Gastroesophageal sphincter (tissue), 4 donors: ENCODE results near the gene IFT52. TPM values are rescaled to one million over a fixed set of nuclear protein-coding genes. Genes with fewer than 3 reads are reported as not detected.
"Not testable (repeated sequence)": the region's sequence is repeated elsewhere in the genome, so short reads cannot be mapped to it uniquely, and the experiment has no call there.

Experiments
- ATAC-seq: fragments of 150-250 bp; one replicate; pipeline ENCODE4 v1.9.1; 2016; ENCODE audit warnings: mild to moderate bottlenecking, moderate library complexity
- H3K27ac ChIP-seq, 4 donors: fragments of 200-600 bp; sonication (generic) in 3 of 4; 1 replicate in 3 of 4; 2 replicates in 1 of 4; pipeline ENCODE4 v1.5.1; 2016 to 2019
- H3K27me3 ChIP-seq: fragments of 200-600 bp; sonication (generic); one replicate; pipeline ENCODE4 v1.5.1; 2019
- H3K36me3 ChIP-seq, 2 donors: fragments of 200-600 bp; sonication (generic); one replicate each; pipeline ENCODE4 v1.5.1; 2019; ENCODE audit warnings: control low read depth in 1 of 2
- H3K4me1 ChIP-seq, 3 donors: fragments of 200-600 bp; sonication (generic); 1 replicate in 2 of 3; 2 replicates in 1 of 3; pipeline ENCODE4 v1.5.1; 2016 to 2019; ENCODE audit warnings: control low read depth in 2 of 3
- H3K4me3 ChIP-seq, 2 donors: fragments of 200-600 bp; sonication (generic); one replicate each; pipeline ENCODE4 v1.5.1; 2019; ENCODE audit warnings: mild to moderate bottlenecking in 1 of 2, moderate library complexity in 1 of 2
- H3K9me3 ChIP-seq, 3 donors: fragments of 200-600 bp; sonication (generic); one replicate each; pipeline ENCODE4 v1.5.1; 2017 to 2019; ENCODE audit warnings: control low read depth in 2 of 3
- EP300 ChIP-seq: sonication (generic); formaldehyde crosslinking; IDR thresholded peaks from one replicate; pipeline ENCODE4 v1.6.1; 2017; ENCODE audit warnings: antibody characterized with exemption, mild to moderate bottlenecking
- POLR2A ChIP-seq, 2 donors: fragments of 450-650 bp; IDR thresholded peaks; one replicate each; pipeline ENCODE4 v1.6.1; 2017; ENCODE audit warnings: antibody characterized with exemption in 2 of 2, mild to moderate bottlenecking in 2 of 2, moderate library complexity in 1 of 2
- POLR2AphosphoS5 ChIP-seq: sonication (generic); formaldehyde crosslinking; IDR thresholded peaks from one replicate; pipeline ENCODE4 v1.6.1; 2017; ENCODE audit warnings: antibody characterized with exemption
- WGBS, 2 donors: methylation state at CpG; one replicate each; pipeline ENCODE4 v1.1.5; 2018; ENCODE audit warnings: low coverage in 1 of 2; 5-methylcytosine and 5-hydroxymethylcytosine counted together
- total RNA-seq, 4 donors: library from RNA; depleted of rRNA; stranded (reverse); fragments of >200 nt; gene quantifications; one replicate each; pipeline ENCODE4 v1.1.0, GENCODE V29; 2016
- TF ChIP-seq, protein P1 (sequence below), 4 experiments: fragments of 200-600 bp in 2 of 4; fragments of 450-650 bp in 2 of 4; sonication (generic) in 1 of 4; IDR thresholded peaks; one replicate each; pipeline ENCODE4 v1.5.1; 2017 to 2019; ENCODE audit warnings: antibody characterized with exemption in 4 of 4, mild to moderate bottlenecking in 2 of 4, moderate library complexity in 2 of 4

Gene IFT52
- total RNA-seq, 4 donors from 2014 or later = 13.6 to 22.1 (median 16.7) TPM

DNA sequence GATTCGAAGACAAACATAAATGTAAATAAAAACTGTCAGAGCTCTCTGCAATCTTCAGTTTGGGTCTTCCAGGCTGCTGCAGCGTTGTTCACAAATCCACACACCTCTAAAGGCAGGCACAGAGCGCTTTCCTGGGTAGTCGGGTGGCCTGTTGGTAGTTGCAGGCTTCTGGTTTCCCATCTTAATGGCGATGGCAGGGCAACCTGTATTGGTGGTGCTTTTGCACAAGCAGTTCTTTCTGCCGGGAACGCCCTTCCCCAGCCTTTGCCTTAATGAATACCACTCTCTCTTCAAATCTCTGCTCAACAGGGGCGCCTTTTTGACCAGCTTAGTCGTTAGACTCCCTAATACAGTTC is 723 bp upstream of the IFT52 start:
- H3K27ac ChIP-seq = peak overlapping the region; percentile 22 to 88 (median 82)
- H3K27me3 ChIP-seq = no peaks in the 10 kb centered on the region
- H3K36me3 ChIP-seq = peaks cover 0 to 7% of the 10 kb centered on the region in 2 donors
- WGBS, 2 donors = 20 to 26% methylated on average over 7 to 8 of the region's 9 CpGs
- no peaks in the 10 kb centered on the region for H3K9me3 ChIP-seq
- H3K4me1 ChIP-seq = peaks cover 0 to 24% (median 5%) of the 10 kb centered on the region in 3 donors
- H3K4me3 ChIP-seq = peak overlapping the region; percentile 46 to 71
- TF ChIP-seq EP300 = no peak
- TF ChIP-seq, protein P1, sequence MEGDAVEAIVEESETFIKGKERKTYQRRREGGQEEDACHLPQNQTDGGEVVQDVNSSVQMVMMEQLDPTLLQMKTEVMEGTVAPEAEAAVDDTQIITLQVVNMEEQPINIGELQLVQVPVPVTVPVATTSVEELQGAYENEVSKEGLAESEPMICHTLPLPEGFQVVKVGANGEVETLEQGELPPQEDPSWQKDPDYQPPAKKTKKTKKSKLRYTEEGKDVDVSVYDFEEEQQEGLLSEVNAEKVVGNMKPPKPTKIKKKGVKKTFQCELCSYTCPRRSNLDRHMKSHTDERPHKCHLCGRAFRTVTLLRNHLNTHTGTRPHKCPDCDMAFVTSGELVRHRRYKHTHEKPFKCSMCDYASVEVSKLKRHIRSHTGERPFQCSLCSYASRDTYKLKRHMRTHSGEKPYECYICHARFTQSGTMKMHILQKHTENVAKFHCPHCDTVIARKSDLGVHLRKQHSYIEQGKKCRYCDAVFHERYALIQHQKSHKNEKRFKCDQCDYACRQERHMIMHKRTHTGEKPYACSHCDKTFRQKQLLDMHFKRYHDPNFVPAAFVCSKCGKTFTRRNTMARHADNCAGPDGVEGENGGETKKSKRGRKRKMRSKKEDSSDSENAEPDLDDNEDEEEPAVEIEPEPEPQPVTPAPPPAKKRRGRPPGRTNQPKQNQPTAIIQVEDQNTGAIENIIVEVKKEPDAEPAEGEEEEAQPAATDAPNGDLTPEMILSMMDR (IDR thresholded peaks at IDR 0.05) = no peak
- no peak for TF ChIP-seq POLR2AphosphoS5
- no peak for TF ChIP-seq POLR2A (IDR thresholded peaks at IDR 0.05)
- peak; percentile 8 for ATAC-seq

DNA sequence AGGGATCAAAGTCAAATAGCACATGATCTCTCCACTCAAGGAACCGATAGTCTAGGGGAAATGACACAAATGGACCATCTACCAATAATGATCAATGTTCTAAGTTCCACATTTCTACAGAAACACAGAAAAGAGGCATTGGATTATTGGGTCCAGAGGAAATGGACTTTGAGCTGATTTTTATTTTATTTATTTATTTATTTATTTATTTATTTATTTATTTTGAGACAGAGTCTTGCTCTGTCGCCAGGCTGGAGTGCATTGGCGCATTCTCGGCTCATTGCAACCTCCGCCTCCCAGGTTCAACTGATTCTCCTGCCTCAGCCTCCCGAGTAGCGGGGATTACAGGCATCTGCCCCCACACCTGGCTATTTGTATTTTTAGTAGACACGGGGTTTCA is 11.2 kb downstream of the IFT52 start:
- not testable (repeated sequence) for H3K27ac ChIP-seq, H3K4me3 ChIP-seq, ATAC-seq, H3K27me3 ChIP-seq, H3K9me3 ChIP-seq, H3K4me1 ChIP-seq
- peaks cover 0 to 86% of the 10 kb centered on the region in 2 donors for H3K36me3 ChIP-seq
- WGBS, 2 donors = 81 to 88% methylated on average over 7 to 8 of the region's 8 CpGs

DNA sequence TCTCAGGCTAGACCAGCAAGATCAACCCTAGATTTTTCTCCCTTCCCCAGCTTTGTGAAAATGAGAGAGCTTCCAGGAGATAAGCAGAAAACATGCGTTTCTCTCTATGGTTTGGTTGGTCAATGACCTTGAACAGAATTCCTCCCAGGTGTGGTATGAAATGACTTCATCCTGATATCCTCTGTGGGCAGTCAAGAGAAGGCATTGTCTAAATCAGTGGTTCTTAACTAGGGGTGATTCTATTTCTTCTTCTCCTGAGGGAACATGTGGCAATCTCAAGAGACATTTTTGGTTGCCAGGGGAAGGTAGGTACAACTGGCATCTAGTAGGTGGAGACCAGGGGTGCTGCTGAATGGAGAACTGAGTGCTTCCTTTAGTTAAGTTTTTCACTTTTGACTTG is 12.4 kb downstream of the IFT52 start:
- Histone ChIP-seq H3K36me3 (peaks cover 0 to 86% of the 10 kb centered on the region in 2 donors), H3K4me1 (no peaks in the 10 kb centered on the region), H3K4me3 (no peak overlapping the region), H3K27ac (no peak overlapping the region), H3K9me3 (no peaks in the 10 kb centered on the region), H3K27me3 (no peaks in the 10 kb centered on the region)
- no peak for TF ChIP-seq POLR2A (IDR thresholded peaks at IDR 0.05)
- TF ChIP-seq EP300 = no peak
- no peak for TF ChIP-seq POLR2AphosphoS5
- TF ChIP-seq, protein P1 (IDR thresholded peaks at IDR 0.05) = no peak
- no peak for ATAC-seq
- WGBS, 2 donors = 86 to 100% methylated on average over 1 of the region's 1 CpG

GRCh38 chr20:43605715-43606114 is 15.0 kb downstream of the IFT52 start:
- Histone ChIP-seq H3K27ac (no peak overlapping the region), H3K9me3 (no peaks in the 10 kb centered on the region), H3K36me3 (peaks cover 0 to 67% of the 10 kb centered on the region in 2 donors), H3K4me1 (no peaks in the 10 kb centered on the region), H3K4me3 (no peak overlapping the region), H3K27me3 (no peaks in the 10 kb centered on the region)
- TF ChIP-seq, protein P1 (IDR thresholded peaks at IDR 0.05) = no peak
- TF ChIP-seq POLR2AphosphoS5 (no peak), EP300 (no peak), POLR2A (IDR thresholded peaks at IDR 0.05) (no peak)
- WGBS, 2 donors = 94% methylated on average over 9 of the region's 9 CpGs
- ATAC-seq = no peak

- no CpG with 5 or more reads among the region's 30 CpGs for WGBS, 2 donors
- not testable (repeated sequence) for ATAC-seq, H3K27ac ChIP-seq, H3K27me3 ChIP-seq, H3K4me3 ChIP-seq, H3K4me1 ChIP-seq, H3K9me3 ChIP-seq
- peaks cover 0 to 79% of the 10 kb centered on the region in 2 donors for H3K36me3 ChIP-seq
Measured at GRCh38 chr20:43607278-43607677, 16.5 kb downstream of the IFT52 start.

- no peaks in the 10 kb centered on the region for H3K27me3 ChIP-seq
- H3K4me3 ChIP-seq = no peak overlapping the region
- no peaks in the 10 kb centered on the region for H3K4me1 ChIP-seq
- no peaks in the 10 kb centered on the region for H3K9me3 ChIP-seq
- no peak overlapping the region for H3K27ac ChIP-seq
- WGBS, 2 donors = 92 to 93% methylated on average over 2 to 4 of the region's 8 CpGs
- H3K36me3 ChIP-seq = peaks cover 3 to 97% of the 10 kb centered on the region in 2 donors
- ATAC-seq = no peak
- TF ChIP-seq POLR2A (IDR thresholded peaks at IDR 0.05) (no peak), POLR2AphosphoS5 (no peak), EP300 (no peak)
- TF ChIP-seq, protein P1 (IDR thresholded peaks at IDR 0.05) = no peak
Measured at GRCh38 chr20:43631598-43631997, 40.9 kb downstream of the IFT52 start.
